HEK293 (cell line): ENCODE data around the gene TES.

Experiments
- CTCF ChIP-seq: fragments of 450-650 bp; formaldehyde crosslinking; IDR thresholded peaks from 2 replicates; pipeline ENCODE4 v1.5.1; 2016; ENCODE audit warnings: missing biosample characterization, missing genetic modification characterization
- KLF9 ChIP-seq: fragments of 450-650 bp; formaldehyde crosslinking; IDR thresholded peaks from 2 replicates; pipeline ENCODE4 v1.5.1; 2016; ENCODE audit warnings: missing biosample characterization, missing genetic modification characterization, low read depth
- REST ChIP-seq: fragments of 450-650 bp; formaldehyde crosslinking; IDR thresholded peaks from 2 replicates; pipeline ENCODE4 v1.5.1; 2016; ENCODE audit warnings: missing biosample characterization, missing genetic modification characterization
- YY1 ChIP-seq: fragments of 450-650 bp; formaldehyde crosslinking; IDR thresholded peaks from 2 replicates; pipeline ENCODE4 v1.5.1; 2018; ENCODE audit warnings: missing biosample characterization, missing genetic modification characterization
- ZBTB7A ChIP-seq: fragments of 450-650 bp; formaldehyde crosslinking; IDR thresholded peaks from 2 replicates; pipeline ENCODE4 v1.5.1; 2016; ENCODE audit warnings: low read depth, missing biosample characterization, missing genetic modification characterization
- ZNF354C ChIP-seq: fragments of 450-650 bp; formaldehyde crosslinking; IDR thresholded peaks from 2 replicates; pipeline ENCODE4 v1.5.1; 2016; ENCODE audit warnings: missing biosample characterization, missing genetic modification characterization, low read depth, borderline replicate concordance
- ZNF529 ChIP-seq: fragments of 450-650 bp; formaldehyde crosslinking; IDR thresholded peaks from 2 replicates; pipeline ENCODE4 v1.5.1; 2017; ENCODE audit warnings: missing genetic modification characterization, missing biosample characterization; ENCODE audit not compliant: insufficient replicate concordance
- ZNF621 ChIP-seq: fragments of 450-650 bp; formaldehyde crosslinking; IDR thresholded peaks from 2 replicates; pipeline ENCODE4 v1.5.1; 2017; ENCODE audit warnings: missing biosample characterization, missing genetic modification characterization
- ZNF624 ChIP-seq: fragments of 450-650 bp; formaldehyde crosslinking; IDR thresholded peaks from 2 replicates; pipeline ENCODE4 v1.5.1; 2017; ENCODE audit warnings: missing biosample characterization, missing genetic modification characterization
- ZNF639 ChIP-seq: fragments of 450-650 bp; formaldehyde crosslinking; IDR thresholded peaks from 2 replicates; pipeline ENCODE4 v1.5.1; 2016; ENCODE audit warnings: missing biosample characterization, missing genetic modification characterization
- ZNF707 ChIP-seq: fragments of 450-650 bp; formaldehyde crosslinking; IDR thresholded peaks from 2 replicates; pipeline ENCODE4 v1.5.1; 2016; ENCODE audit warnings: missing biosample characterization, missing genetic modification characterization
- TF ChIP-seq, protein P1 (sequence below): IDR thresholded peaks from 2 replicates; pipeline ENCODE4 v1.6.1; 2011; ENCODE audit warnings: mild to moderate bottlenecking, low read depth, low read length, borderline replicate concordance
- TF ChIP-seq, protein P2 (sequence below): fragments of 450-650 bp; formaldehyde crosslinking; IDR thresholded peaks from 2 replicates; pipeline ENCODE4 v1.5.1; 2016; ENCODE audit warnings: missing biosample characterization, missing genetic modification characterization

DNA sequence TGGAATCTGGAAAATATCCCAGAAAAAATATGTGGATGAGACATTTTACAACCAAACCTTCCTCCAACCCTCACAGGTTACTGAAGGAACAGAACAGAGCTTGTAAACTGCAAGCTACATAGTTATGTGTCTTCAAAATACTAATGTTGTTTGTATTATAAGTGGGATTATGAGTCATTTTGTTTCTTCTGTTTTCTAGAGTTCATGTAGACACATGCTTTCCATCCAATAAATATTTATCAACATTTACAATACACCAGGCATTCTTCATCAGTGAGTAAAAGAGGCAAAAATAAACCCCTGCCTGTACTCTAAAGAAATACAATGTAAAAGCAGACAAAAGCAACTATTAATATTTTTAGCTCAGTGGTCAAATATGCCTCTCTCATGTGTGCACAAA, 38.0 kb upstream of the TES start:
- no peak for TF ChIP-seq ZBTB7A (tag by site-specific recombination)
- no peak for TF ChIP-seq CTCF (tag by site-specific recombination)
- no peak for TF ChIP-seq ZNF529
- no peak for TF ChIP-seq ZNF707
- no peak for TF ChIP-seq ZNF639 (tag by site-specific recombination)
- no peak for TF ChIP-seq REST (tag by site-specific recombination)
- TF ChIP-seq, protein P1, sequence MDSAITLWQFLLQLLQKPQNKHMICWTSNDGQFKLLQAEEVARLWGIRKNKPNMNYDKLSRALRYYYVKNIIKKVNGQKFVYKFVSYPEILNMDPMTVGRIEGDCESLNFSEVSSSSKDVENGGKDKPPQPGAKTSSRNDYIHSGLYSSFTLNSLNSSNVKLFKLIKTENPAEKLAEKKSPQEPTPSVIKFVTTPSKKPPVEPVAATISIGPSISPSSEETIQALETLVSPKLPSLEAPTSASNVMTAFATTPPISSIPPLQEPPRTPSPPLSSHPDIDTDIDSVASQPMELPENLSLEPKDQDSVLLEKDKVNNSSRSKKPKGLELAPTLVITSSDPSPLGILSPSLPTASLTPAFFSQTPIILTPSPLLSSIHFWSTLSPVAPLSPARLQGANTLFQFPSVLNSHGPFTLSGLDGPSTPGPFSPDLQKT = no peak
- no peak for TF ChIP-seq ZNF624 (tag by site-specific recombination)
- no peak for TF ChIP-seq KLF9 (tag by site-specific recombination)
- TF ChIP-seq, protein P2, sequence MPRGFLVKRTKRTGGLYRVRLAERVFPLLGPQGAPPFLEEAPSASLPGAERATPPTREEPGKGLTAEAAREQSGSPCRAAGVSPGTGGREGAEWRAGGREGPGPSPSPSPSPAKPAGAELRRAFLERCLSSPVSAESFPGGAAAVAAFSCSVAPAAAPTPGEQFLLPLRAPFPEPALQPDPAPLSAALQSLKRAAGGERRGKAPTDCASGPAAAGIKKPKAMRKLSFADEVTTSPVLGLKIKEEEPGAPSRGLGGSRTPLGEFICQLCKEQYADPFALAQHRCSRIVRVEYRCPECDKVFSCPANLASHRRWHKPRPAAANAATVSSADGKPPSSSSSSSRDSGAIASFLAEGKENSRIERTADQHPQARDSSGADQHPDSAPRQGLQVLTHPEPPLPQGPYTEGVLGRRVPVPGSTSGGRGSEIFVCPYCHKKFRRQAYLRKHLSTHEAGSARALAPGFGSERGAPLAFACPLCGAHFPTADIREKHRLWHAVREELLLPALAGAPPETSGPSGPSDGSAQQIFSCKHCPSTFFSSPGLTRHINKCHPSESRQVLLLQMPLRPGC (tag by site-specific recombination) = no peak
- TF ChIP-seq ZNF621 (tag by site-specific recombination) = no peak
- no peak for TF ChIP-seq YY1 (tag by site-specific recombination)
- TF ChIP-seq ZNF354C = no peak
